Measurements from ENCODE around the gene LUC7L3.
A peak's percentile ranks its signal among the peaks of the same experiment; 100 is the strongest.
"Not testable (repeated sequence)": the region's sequence is repeated elsewhere in the genome, so short reads cannot be mapped to it uniquely, and the experiment has no call there.

The LUC7L3 gene

DNA sequence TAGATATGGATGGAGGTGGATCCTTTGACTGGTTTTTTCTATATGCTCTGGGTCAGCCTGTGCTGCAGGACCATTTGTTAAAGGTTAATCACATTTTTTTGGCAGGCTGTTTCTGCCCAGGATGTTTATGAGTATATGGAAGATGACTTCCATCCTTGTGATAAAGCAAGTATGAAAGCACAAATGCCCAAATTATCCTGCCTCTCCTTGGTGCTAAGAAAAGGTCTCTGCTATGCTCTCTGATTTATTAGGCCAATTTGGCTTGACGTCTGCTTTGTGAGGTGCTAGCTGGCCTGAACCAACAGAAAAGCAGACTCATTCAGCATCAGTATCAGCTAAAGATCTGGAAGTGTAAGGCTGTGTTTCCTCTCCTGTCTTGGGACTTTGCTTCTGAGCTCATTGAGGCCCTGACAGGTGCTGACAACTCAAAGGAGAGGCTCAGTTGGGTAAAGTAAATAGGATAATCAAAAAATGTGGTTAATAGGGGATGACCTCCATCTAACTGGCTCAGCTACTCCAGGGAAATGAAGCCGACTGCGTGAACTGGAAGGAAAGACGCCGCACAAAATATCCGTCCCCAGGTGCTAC is 26.9 kb upstream of the LUC7L3 start:
- no peak for DNase-seq
- H3K36me3 Mint-ChIP-seq (ENCODE audit: low read depth), result peaks cover 25% of the 10 kb centered on the region
- no peak overlapping the region for H3K27ac Mint-ChIP-seq
- H3K4me1 Mint-ChIP-seq, result no peaks in the 10 kb centered on the region
- H3K27me3 Mint-ChIP-seq, result no peaks in the 10 kb centered on the region
- H3K9me3 Mint-ChIP-seq, result no peaks in the 10 kb centered on the region
- no peak overlapping the region for H3K4me3 Mint-ChIP-seq
- ATAC-seq, result no peak

- Mint-ChIP-seq H3K9me3 (no peaks in the 10 kb centered on the region), H3K4me3 (no peak overlapping the region), H3K4me1 (no peaks in the 10 kb centered on the region), H3K27ac (no peak overlapping the region), H3K27me3 (no peaks in the 10 kb centered on the region), H3K36me3 (ENCODE audit: low read depth) (peaks cover 30% of the 10 kb centered on the region)
- DNase-seq (no peak), ATAC-seq (no peak)
Measured at GRCh38 chr17:50693036-50693682, 26.2 kb upstream of the LUC7L3 start.

GRCh38 chr17:50696365-50696879 is 23.0 kb upstream of the LUC7L3 start:
- ATAC-seq, result no peak
- no peak overlapping the region for H3K4me3 Mint-ChIP-seq
- no peaks in the 10 kb centered on the region for H3K9me3 Mint-ChIP-seq
- peak overlapping the region; percentile 29 for H3K27ac Mint-ChIP-seq
- no peak for DNase-seq
- H3K36me3 Mint-ChIP-seq (ENCODE audit: low read depth), result peaks cover 48% of the 10 kb centered on the region
- no peaks in the 10 kb centered on the region for H3K27me3 Mint-ChIP-seq
- peaks cover 2% of the 10 kb centered on the region for H3K4me1 Mint-ChIP-seq

DNA sequence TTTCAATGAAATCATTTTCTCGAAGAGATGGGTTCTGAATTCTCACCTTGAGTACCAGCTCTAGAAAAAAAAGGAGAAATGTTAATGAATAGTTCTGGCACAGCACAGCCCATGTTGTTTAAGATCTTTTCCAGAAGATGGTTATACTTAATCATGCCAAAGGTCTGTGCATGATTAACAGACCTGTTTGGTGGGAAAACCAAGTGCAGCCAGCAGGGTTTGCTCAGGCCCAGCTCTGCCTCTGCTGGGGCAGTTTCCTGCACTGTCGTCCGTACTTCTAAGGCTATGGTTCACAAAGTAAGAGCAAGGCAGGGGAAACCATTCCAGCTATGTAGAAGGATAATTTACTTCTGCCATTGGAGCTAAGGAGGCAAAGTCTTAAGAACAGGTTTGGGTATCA is 22.3 kb upstream of the LUC7L3 start:
- DNase-seq (no peak), ATAC-seq (no peak)
- H3K36me3 Mint-ChIP-seq (ENCODE audit: low read depth), result peaks cover 50% of the 10 kb centered on the region
- no peaks in the 10 kb centered on the region for H3K27me3 Mint-ChIP-seq
- H3K27ac Mint-ChIP-seq, result peak overlapping the region; percentile 29
- H3K4me1 Mint-ChIP-seq, result peaks cover 4% of the 10 kb centered on the region
- H3K4me3 Mint-ChIP-seq, result no peak overlapping the region
- no peaks in the 10 kb centered on the region for H3K9me3 Mint-ChIP-seq

DNA sequence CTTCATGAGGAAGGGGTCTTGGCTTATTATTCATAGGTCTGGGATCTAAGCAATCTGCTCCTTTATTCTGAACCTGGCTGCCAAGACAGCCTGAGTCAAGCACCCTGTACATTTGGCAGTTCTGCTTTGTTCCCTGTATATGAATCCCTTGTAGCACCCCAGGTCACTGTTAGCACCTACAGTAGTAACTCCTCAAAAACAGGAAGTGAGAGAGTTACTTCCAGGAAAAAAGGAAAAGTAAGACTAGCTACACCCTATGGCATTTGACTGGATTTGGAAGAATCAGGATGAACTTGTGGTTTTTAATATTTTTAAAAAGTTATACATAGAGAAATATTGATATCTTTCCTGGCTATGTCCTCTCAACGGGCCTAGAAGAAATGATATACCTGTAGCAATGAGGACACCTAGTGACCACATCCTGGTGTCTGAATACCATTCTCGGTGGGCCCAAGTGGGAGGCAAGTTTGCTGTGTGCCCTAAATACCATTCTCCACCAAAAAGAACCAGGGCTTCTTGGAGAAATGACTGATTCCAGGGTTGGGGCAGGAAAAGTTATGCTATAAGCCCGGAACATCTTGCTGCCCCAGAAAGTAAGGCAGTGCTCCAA is 21.6 kb upstream of the LUC7L3 start:
- Mint-ChIP-seq H3K4me1 (peaks cover 8% of the 10 kb centered on the region), H3K27ac (no peak overlapping the region), H3K36me3 (ENCODE audit: low read depth) (peaks cover 52% of the 10 kb centered on the region), H3K4me3 (no peak overlapping the region), H3K9me3 (no peaks in the 10 kb centered on the region), H3K27me3 (no peaks in the 10 kb centered on the region)
- DNase-seq, result no peak
- ATAC-seq, result no peak

GRCh38 chr17:50699410-50699809 is 20.0 kb upstream of the LUC7L3 start:
- no peak for DNase-seq
- Mint-ChIP-seq H3K4me1 (peaks cover 17% of the 10 kb centered on the region), H3K27ac (no peak overlapping the region), H3K36me3 (ENCODE audit: low read depth) (peaks cover 57% of the 10 kb centered on the region), H3K9me3 (no peaks in the 10 kb centered on the region), H3K27me3 (no peaks in the 10 kb centered on the region), H3K4me3 (no peak overlapping the region)
- no peak for ATAC-seq

- Mint-ChIP-seq H3K4me1 (peaks cover 40% of the 10 kb centered on the region), H3K9me3 (no peaks in the 10 kb centered on the region), H3K27me3 (no peaks in the 10 kb centered on the region), H3K36me3 (ENCODE audit: low read depth) (peaks cover 41% of the 10 kb centered on the region), H3K27ac (peak overlapping the region; percentile 71), H3K4me3 (no peak overlapping the region)
- no peak for ATAC-seq
- no peak for DNase-seq
Measured at GRCh38 chr17:50703162-50703561, 16.2 kb upstream of the LUC7L3 start.

DNA sequence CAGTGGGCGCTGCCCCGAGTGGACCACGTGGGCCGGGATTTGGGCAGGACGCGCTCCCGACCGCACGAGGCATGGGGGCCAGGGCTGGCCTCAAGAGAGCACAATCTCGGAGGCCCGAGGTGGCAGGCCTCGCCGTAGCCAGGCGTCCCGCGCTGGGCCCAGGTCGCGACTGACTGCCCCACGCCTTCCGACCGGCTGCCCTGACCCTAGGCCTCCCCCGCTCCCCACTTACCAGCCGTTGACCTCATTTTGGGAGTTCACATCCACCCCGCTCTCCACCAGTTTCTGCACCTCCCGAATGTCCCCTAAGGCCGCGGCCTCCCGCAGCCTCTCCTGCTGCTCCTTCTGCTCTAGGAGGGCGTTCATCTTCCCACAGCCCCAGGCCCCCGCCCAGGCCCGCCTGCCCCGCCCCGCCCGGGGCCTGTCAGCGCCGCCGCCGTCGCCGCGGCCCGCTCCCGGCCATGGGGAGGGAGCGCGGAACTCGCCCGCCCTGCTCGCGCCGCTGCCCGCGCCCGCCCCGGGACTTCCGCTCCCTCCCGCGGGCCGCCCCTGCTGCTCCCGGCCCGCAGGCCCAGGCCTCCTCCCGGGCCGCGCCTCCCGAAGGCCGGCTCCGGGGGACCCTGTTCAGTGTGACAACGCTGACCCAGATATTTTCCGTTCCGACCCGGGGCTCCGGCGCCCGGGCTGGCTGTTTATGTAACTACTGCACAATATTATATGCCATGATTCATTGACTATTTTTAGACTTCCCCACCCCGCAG is 11.9 kb upstream of the LUC7L3 start, which contains the start of gene ANKRD40:
TSS of gene ANKRD40 (minus strand) at position 626 of the 761 bp plus-strand sequence. CDS start at position 366, 260 bp downstream.
- DNase-seq (peak; percentile 93), ATAC-seq (peak; percentile 84)
- peaks cover 45% of the 10 kb centered on the region for H3K4me1 Mint-ChIP-seq
- H3K27ac Mint-ChIP-seq, result peak within 1 kb of the TSS; percentile 95
- peaks cover 19% of the 10 kb centered on the region for H3K36me3 Mint-ChIP-seq (ENCODE audit: low read depth)
- no peaks in the 10 kb centered on the region for H3K9me3 Mint-ChIP-seq
- H3K4me3 Mint-ChIP-seq, result peak within 1 kb of the TSS; percentile 94
- H3K27me3 Mint-ChIP-seq, result no peaks in the 10 kb centered on the region

DNA sequence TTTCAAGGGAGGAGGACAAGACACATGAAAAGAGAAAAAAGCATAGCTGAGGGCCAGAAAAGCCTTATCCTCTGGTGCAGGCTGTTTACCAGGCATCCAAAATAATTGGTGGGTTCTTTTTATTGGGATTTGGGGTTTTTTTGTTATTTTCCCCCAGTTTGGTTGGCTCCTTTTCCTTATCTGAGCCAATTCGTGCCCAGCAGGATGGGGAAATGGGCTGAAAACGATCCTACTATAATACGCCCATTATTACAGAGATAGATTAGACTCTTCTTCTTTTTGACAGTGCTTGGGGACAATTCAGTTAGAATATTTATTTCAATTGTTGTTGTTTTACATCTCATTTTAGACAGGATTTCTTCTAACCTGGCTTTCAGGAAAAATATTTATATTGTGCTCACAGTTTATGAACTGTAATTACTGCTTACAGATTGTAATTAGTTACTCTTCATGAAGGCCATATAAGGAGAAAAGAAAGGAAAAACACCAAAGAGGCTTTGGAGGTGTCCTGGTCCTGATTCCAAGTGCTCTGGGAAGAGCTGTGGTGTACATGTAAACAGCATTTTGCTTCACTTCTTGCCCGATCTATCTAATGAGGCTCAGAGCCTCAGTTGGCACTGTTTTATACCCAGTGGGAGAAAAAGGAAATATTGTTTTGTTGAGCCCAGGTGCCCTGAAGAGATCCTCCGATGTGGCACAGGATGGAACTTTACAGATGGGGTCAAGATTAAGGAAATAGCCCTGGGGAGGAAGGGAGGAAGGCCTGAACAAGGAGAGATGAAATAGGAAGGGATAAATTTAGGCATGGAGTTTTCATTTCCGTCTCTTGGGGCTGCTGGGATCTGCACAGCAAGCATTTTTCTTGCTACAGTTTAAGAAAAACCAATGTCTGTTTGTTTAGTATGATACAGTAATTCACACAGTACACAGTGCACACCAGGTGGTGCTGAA is 11.1 kb upstream of the LUC7L3 start:
- peaks cover 43% of the 10 kb centered on the region for H3K4me1 Mint-ChIP-seq
- no peaks in the 10 kb centered on the region for H3K9me3 Mint-ChIP-seq
- peaks cover 17% of the 10 kb centered on the region for H3K36me3 Mint-ChIP-seq (ENCODE audit: low read depth)
- DNase-seq, result no peak
- H3K27ac Mint-ChIP-seq, result peak overlapping the region; percentile 95
- no peaks in the 10 kb centered on the region for H3K27me3 Mint-ChIP-seq
- ATAC-seq, result no peak
- H3K4me3 Mint-ChIP-seq, result peak overlapping the region; percentile 94

DNA sequence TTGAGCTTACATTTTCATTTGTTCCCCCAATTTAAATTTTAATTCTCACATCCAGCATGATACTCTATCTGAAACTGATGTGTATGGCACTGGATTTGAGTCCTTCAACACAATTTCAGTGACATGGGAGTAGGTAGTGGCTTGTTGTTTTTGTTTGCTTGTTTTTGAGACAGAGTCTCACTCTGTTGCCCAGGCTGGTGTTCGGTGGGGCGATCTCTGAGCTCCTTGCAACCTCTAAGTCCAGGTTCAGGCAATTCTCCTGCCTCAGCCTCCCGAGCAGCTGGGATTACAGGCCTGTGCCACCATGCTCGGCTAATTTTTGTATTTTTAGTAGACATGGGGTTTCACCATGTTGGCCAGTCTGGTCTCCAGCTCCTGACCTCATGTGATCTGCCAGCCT is 10.3 kb upstream of the LUC7L3 start:
- not testable (repeated sequence) for H3K27me3 Mint-ChIP-seq, H3K9me3 Mint-ChIP-seq, DNase-seq, ATAC-seq
- Mint-ChIP-seq H3K4me1 (peaks cover 36% of the 10 kb centered on the region), H3K4me3 (peak overlapping the region; percentile 94), H3K36me3 (ENCODE audit: low read depth) (peaks cover 10% of the 10 kb centered on the region), H3K27ac (peak overlapping the region; percentile 95)

- DNase-seq, result no peak
- H3K27ac Mint-ChIP-seq, result peak overlapping the region; percentile 1
- ATAC-seq, result no peak
- H3K36me3 Mint-ChIP-seq (ENCODE audit: low read depth), result peaks cover 10% of the 10 kb centered on the region
- no peaks in the 10 kb centered on the region for H3K27me3 Mint-ChIP-seq
- H3K4me3 Mint-ChIP-seq, result no peak overlapping the region
- H3K9me3 Mint-ChIP-seq, result no peaks in the 10 kb centered on the region
- H3K4me1 Mint-ChIP-seq, result peaks cover 31% of the 10 kb centered on the region
Measured at GRCh38 chr17:50710025-50710424, 9.4 kb upstream of the LUC7L3 start.

- no peak for ATAC-seq
- no peaks in the 10 kb centered on the region for H3K27me3 Mint-ChIP-seq
- peaks cover 25% of the 10 kb centered on the region for H3K4me1 Mint-ChIP-seq
- peaks cover 5% of the 10 kb centered on the region for H3K36me3 Mint-ChIP-seq (ENCODE audit: low read depth)
- no peaks in the 10 kb centered on the region for H3K9me3 Mint-ChIP-seq
- DNase-seq, result no peak
- H3K27ac Mint-ChIP-seq, result no peak overlapping the region
- H3K4me3 Mint-ChIP-seq, result no peak overlapping the region
Measured at GRCh38 chr17:50710650-50711049, 8.8 kb upstream of the LUC7L3 start.

DNA sequence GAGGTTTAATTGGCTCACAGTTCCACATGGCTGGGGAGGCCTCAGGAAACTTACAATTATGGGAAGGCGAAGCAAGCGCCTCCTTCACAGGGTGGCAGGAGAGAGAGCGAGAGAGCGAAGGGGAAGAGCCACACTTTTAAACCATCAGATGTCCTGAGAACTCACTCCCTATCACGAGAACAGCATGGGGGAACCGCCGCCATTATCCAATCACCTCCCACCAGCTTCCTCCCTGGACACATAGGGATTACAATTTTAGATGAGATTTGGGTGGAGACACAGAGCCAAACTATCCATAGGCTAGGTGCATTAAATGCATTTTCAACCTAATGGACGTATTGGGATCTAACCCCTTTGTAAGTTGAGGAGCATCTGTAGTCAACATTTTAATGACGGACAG is 6.8 kb upstream of the LUC7L3 start:
- H3K27ac Mint-ChIP-seq, result no peak overlapping the region
- ATAC-seq (no peak), DNase-seq (no peak)
- peaks cover 17% of the 10 kb centered on the region for H3K4me1 Mint-ChIP-seq
- no peaks in the 10 kb centered on the region for H3K27me3 Mint-ChIP-seq
- H3K9me3 Mint-ChIP-seq, result no peaks in the 10 kb centered on the region
- H3K4me3 Mint-ChIP-seq, result no peak overlapping the region
- H3K36me3 Mint-ChIP-seq (ENCODE audit: low read depth), result no peaks in the 10 kb centered on the region

- H3K27me3 Mint-ChIP-seq, result no peaks in the 10 kb centered on the region
- H3K4me3 Mint-ChIP-seq, result no peak overlapping the region
- H3K27ac Mint-ChIP-seq, result no peak overlapping the region
- no peaks in the 10 kb centered on the region for H3K9me3 Mint-ChIP-seq
- ATAC-seq (no peak), DNase-seq (no peak)
- peaks cover 2% of the 10 kb centered on the region for H3K36me3 Mint-ChIP-seq (ENCODE audit: low read depth)
- peaks cover 4% of the 10 kb centered on the region for H3K4me1 Mint-ChIP-seq
Measured at GRCh38 chr17:50715471-50715870, 3.9 kb upstream of the LUC7L3 start.
